NB4 (cell line): ENCODE measurements around the gene DPY19L1.

ENCODE experiments used
- CTCF ChIP-seq: IDR thresholded peaks from one replicate; pipeline ENCODE4 v1.5.1; 2012; ENCODE audit warnings: low read depth, low read length
- MAX ChIP-seq: IDR thresholded peaks from 2 replicates; pipeline ENCODE4 v1.6.1; 2011; ENCODE audit warnings: low read depth, low read length
- POLR2A ChIP-seq: IDR thresholded peaks from 2 replicates; pipeline ENCODE4 v1.6.1; 2011; ENCODE audit warnings: mild to moderate bottlenecking; ENCODE audit not compliant: insufficient read length; ENCODE audit errors: extremely low read depth

- TF ChIP-seq POLR2A (no peak), CTCF (no peak), MAX (no peak)
These were observed 3.6 kb upstream of the DPY19L1 start for GRCh38 chr7:35040906-35041305.
